Measurements from ENCODE around the gene CLDN6. TPM values are rescaled to one million over a fixed set of nuclear protein-coding genes. Genes with fewer than 3 reads are reported as not detected.

CLDN6 gene
- total and polyA plus RNA-seq, 2 of the 13 experiments (the other 11 are each of a cell fraction or from before 2014, with no cell fraction given) = 5.9 to 7.6 TPM

DNA sequence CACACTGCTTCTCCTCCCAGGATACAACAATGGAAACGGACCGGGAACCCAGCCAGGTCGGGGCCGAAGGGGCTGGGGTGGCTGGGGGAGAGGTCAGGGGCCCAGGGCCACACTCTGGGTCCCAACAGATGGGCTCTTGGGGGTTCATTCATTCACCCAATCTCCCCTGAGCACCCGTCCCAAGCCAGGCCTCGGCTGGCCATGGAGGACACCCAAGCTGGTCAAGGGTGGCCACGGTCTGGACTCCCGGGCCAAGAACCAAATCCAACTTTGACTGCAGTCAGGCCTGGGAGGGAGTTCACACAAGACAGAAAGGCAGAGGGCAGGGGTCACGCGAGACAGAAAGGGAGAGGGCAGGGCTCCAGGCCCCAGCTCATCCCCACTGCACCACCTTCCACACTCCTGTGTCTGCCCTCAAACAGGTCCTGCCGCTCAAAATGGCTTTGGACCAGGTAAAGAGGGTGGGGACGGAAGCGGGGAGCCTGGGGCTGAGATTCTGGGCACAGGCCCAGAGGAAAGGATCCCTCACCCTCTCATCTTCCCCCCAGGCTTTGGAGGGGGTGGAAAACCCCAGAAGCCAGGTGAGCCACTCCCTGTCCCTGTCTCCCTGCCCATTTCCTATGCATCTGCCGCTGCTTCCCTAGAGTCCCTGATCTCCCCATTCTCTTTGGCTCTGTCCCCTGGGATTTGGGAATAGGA is 25.5 kb downstream of the CLDN6 start:
- ChIA-PET CTCF (ENCODE audit: low intra/inter-chr PET ratio, low total read pairs) (no interaction called here), POLR2A (interaction anchor here (1.5 kb wide), 1 partner anchor 12 kb away, joined by 6 read pairs; the partner anchor contains the start of gene PKMYT1)
- no peaks in the 10 kb centered on the region for H3K36me3 ChIP-seq (replicated peaks in 1 of 2; ENCODE audit: control insufficient read depth in 1 of 2, insufficient read depth in 2 of 2, low read length in 2 of 2)
- peaks cover 11 to 28% of the 10 kb centered on the region in 2 experiments; a peak in 4 of 5 replicates for H3K27me3 ChIP-seq (ENCODE audit: control insufficient read depth in 1 of 2, insufficient read depth in 2 of 2, low read length in 2 of 2)
- no peak for TF ChIP-seq ZNF33A (CRISPR knock-in tag; IDR thresholded peaks at IDR 0.05; ENCODE audit: borderline replicate concordance)
- TF ChIP-seq, protein P1, sequence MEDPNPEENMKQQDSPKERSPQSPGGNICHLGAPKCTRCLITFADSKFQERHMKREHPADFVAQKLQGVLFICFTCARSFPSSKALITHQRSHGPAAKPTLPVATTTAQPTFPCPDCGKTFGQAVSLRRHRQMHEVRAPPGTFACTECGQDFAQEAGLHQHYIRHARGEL (CRISPR knock-in tag; IDR thresholded peaks at IDR 0.05) = no peak
- no peak for TF ChIP-seq IRX3 (CRISPR knock-in tag; IDR thresholded peaks at IDR 0.05; ENCODE audit: borderline replicate concordance, low read depth)
- TF ChIP-seq ZBTB42 (CRISPR knock-in tag; IDR thresholded peaks at IDR 0.05) = no peak
- TF ChIP-seq, protein P2, sequence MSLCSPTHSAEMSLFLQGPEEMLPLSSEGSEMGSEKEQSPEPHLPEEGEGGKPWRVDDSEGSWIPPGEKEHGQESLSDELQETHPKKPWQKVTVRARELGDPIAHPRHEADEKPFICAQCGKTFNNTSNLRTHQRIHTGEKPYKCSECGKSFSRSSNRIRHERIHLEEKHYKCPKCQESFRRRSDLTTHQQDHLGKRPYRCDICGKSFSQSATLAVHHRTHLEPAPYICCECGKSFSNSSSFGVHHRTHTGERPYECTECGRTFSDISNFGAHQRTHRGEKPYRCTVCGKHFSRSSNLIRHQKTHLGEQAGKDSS (CRISPR knock-in tag; IDR thresholded peaks at IDR 0.05; ENCODE audit: borderline replicate concordance, low read depth) = no peak
- no peak for TF ChIP-seq SP140L (CRISPR knock-in tag; IDR thresholded peaks at IDR 0.05; ENCODE audit: borderline replicate concordance)
- TF ChIP-seq CHD4 (IDR thresholded peaks at IDR 0.05; ENCODE audit: borderline replicate concordance, low read length) = no peak
- no peak for TF ChIP-seq ZNF670 (CRISPR knock-in tag; IDR thresholded peaks at IDR 0.05; ENCODE audit: borderline replicate concordance)
- TF ChIP-seq ZFX (CRISPR knock-in tag; IDR thresholded peaks at IDR 0.05; ENCODE audit: low read depth) = no peak
- 47% methylated on average over 9 of the region's 14 CpGs for WGBS (ENCODE audit: low lambda C conversion rate)
- in situ Hi-C loops (cut with HindIII; ENCODE audit: extremely low pct_ligation_motif_present, low pct_unique_long_range_greater_than_20kb) (no loop called here), intact Hi-C loops (cut with micrococcal nuclease; ENCODE audit: unreplicated experiment) (no loop called here)
- peaks cover 16% of the 10 kb centered on the region; the same call in 1 of the 2 replicates for H3K4me1 ChIP-seq (ENCODE audit: insufficient read depth, low read length)
- H3K4me3 ChIP-seq (replicated peaks in 1 of 3; ENCODE audit: insufficient read depth in 1 of 3, low read depth in 2 of 3, low read length in 3 of 3) = no peak overlapping the region
- H3K79me2 ChIP-seq (ENCODE audit: insufficient read depth, low read length) = no peaks in the 10 kb centered on the region
- H3K4me2 ChIP-seq (ENCODE audit: low read depth, low read length) = no peak overlapping the region
- no peaks in the 10 kb centered on the region for H3K9me3 ChIP-seq (ENCODE audit: low read length)
- no peak overlapping the region for H2AFZ ChIP-seq (ENCODE audit: low read length)
- ATAC-seq = no peak
- no peak for DNase-seq (ENCODE audit: low spot score)
- no peak overlapping the region for H3K9ac ChIP-seq (ENCODE audit: insufficient read depth, low read depth, low read length)
- no peak overlapping the region for H3K27ac ChIP-seq (ENCODE audit: extremely low read length, insufficient read depth, low read length)
- no peaks in the 10 kb centered on the region for H4K20me1 ChIP-seq (ENCODE audit: insufficient read depth, low read length)
- BruUV-seq (replicated peaks) = no TSS peak
- FAIRE-seq = no peak
